ENCODE data around the gene TRIM40. TPM values are rescaled to one million over a fixed set of nuclear protein-coding genes. Genes with fewer than 3 reads are reported as not detected.

Gene TRIM40
- 1 to 10 TPM in 1 of 6 experiments, under 1 TPM in 1, not detected in 4; 0.18 to 5.2 TPM for total RNA-seq
- long read RNA-seq = 0 reads

GRCh38 chr6:30135757-30136156 is at the start of gene TRIM40:
Gene TRIM40 (plus strand): TSS chr6:30136140. CDS start chr6:30137037, 897 bp downstream.
- Histone ChIP-seq H3K4me1 (peaks cover 0 to 2% (median 0%) of the 10 kb centered on the region in 4 donors), H3K27me3 (no peaks in the 10 kb centered on the region), H3K9me3 (no peaks in the 10 kb centered on the region), H3K27ac (no peak within 1 kb of the TSS), H3K36me3 (no peaks in the 10 kb centered on the region), H3K4me3 (no peak within 1 kb of the TSS)
- no peak for DNase-seq
- ATAC-seq = peak in 1 of 4 donors; percentile 60
- 46% methylated on average over 4 of the region's 4 CpGs for WGBS (ENCODE audit: insufficient coverage, low coverage, low lambda C conversion rate, missing lambda C conversion rate)
- TF ChIP-seq CTCF (IDR thresholded peaks at IDR 0.05) (no peak), POLR2A (IDR thresholded peaks at IDR 0.05) (no peak)
- intact Hi-C loops (cut with DNase I) = no loop called here

GRCh38 chr6:30087876-30088275 is 48.1 kb upstream of the TRIM40 start:
- intact Hi-C loops (cut with DNase I) = no loop called here
- 50% methylated on average over 5 of the region's 5 CpGs for WGBS (ENCODE audit: insufficient coverage, low coverage, low lambda C conversion rate, missing lambda C conversion rate)
- H3K4me1 ChIP-seq = no peaks in the 10 kb centered on the region
- ATAC-seq (no peak), DNase-seq (no peak)
- H3K27ac ChIP-seq = no peak overlapping the region
- no peak for TF ChIP-seq POLR2A (IDR thresholded peaks at IDR 0.05)
- TF ChIP-seq CTCF (IDR thresholded peaks at IDR 0.05) = no peak
- H3K27me3 ChIP-seq = no peaks in the 10 kb centered on the region
- H3K36me3 ChIP-seq = no peaks in the 10 kb centered on the region
- no peak overlapping the region for H3K4me3 ChIP-seq
- H3K9me3 ChIP-seq = no peaks in the 10 kb centered on the region

- DNase-seq (no peak), ATAC-seq (peak in 2 of 4 donors; percentile 33 to 45)
- Histone ChIP-seq H3K9me3 (no peaks in the 10 kb centered on the region), H3K36me3 (no peaks in the 10 kb centered on the region), H3K27me3 (no peaks in the 10 kb centered on the region), H3K4me1 (no peaks in the 10 kb centered on the region), H3K4me3 (no peak overlapping the region), H3K27ac (no peak overlapping the region)
- intact Hi-C loops (cut with DNase I) = no loop called here
- TF ChIP-seq CTCF (IDR thresholded peaks at IDR 0.05) (no peak), POLR2A (IDR thresholded peaks at IDR 0.05) (no peak)
- 52% methylated on average over 8 of the region's 11 CpGs for WGBS (ENCODE audit: insufficient coverage, low coverage, low lambda C conversion rate, missing lambda C conversion rate)
These were observed 44.2 kb upstream of the TRIM40 start for GRCh38 chr6:30091577-30092381.

- no peak for ATAC-seq
- H3K4me3 ChIP-seq = no peak overlapping the region
- no peak for DNase-seq
- TF ChIP-seq CTCF (IDR thresholded peaks at IDR 0.05) = no peak
- TF ChIP-seq POLR2A (IDR thresholded peaks at IDR 0.05) = no peak
- H3K36me3 ChIP-seq = no peaks in the 10 kb centered on the region
- H3K27me3 ChIP-seq = no peaks in the 10 kb centered on the region
- no peaks in the 10 kb centered on the region for H3K9me3 ChIP-seq
- no peaks in the 10 kb centered on the region for H3K4me1 ChIP-seq
- 43% methylated on average over 4 of the region's 6 CpGs for WGBS (ENCODE audit: insufficient coverage, low coverage, low lambda C conversion rate, missing lambda C conversion rate)
- no peak overlapping the region for H3K27ac ChIP-seq
- intact Hi-C loops (cut with DNase I) = no loop called here
These were observed 42.9 kb upstream of the TRIM40 start for GRCh38 chr6:30092852-30093543.
